MM.1S (cell line): Measurements from ENCODE around the gene FEN1.

Experiments used
- DNase-seq: peaks from one replicate; pipeline ENCODE4 v3.0.0-alpha.2; 2015
- H2AFZ ChIP-seq: fragments of 300-600 bp; sonication (generic); 2 replicates; pipeline ENCODE4 v1.6.0; 2016; ENCODE audit warnings: antibody characterized with exemption, low read length
- H3F3A ChIP-seq: fragments of 300-600 bp; sonication (generic); 2 replicates; pipeline ENCODE4 v1.6.1; 2016; ENCODE audit warnings: mild to moderate bottlenecking, antibody characterized with exemption, low read length, moderate library complexity, mixed read lengths; ENCODE audit not compliant: insufficient read depth
- H3K27ac ChIP-seq: fragments of 300-600 bp; sonication (generic); 2 replicates; pipeline ENCODE4 v1.5.1; 2016; ENCODE audit warnings: mild to moderate bottlenecking, low read length
- H3K27me3 ChIP-seq: fragments of 300-600 bp; sonication (generic); replicated peaks from 2 replicates; pipeline ENCODE4 v1.6.0; 2016; ENCODE audit warnings: low read length; ENCODE audit not compliant: insufficient read depth
- H3K36me3 ChIP-seq: fragments of 300-600 bp; sonication (generic); replicated peaks from 2 replicates; pipeline ENCODE4 v1.6.1; 2016; ENCODE audit warnings: mild to moderate bottlenecking, low read length, mixed read lengths; ENCODE audit not compliant: insufficient read depth
- H3K4me1 ChIP-seq: fragments of 300-600 bp; sonication (generic); 2 replicates; pipeline ENCODE4 v1.6.1; 2016; ENCODE audit warnings: low read length, mixed read lengths
- H3K4me2 ChIP-seq: fragments of 300-600 bp; sonication (generic); 2 replicates; pipeline ENCODE4 v1.6.0; 2016; ENCODE audit warnings: low read depth, low read length
- H3K4me3 ChIP-seq: fragments of 300-600 bp; sonication (generic); 2 replicates; pipeline ENCODE4 v1.5.1; 2016; ENCODE audit warnings: low read length, mixed read lengths
- H3K79me2 ChIP-seq: fragments of 300-600 bp; sonication (generic); 2 replicates; pipeline ENCODE4 v1.6.1; 2016; ENCODE audit warnings: mixed run types, low read length, mixed read lengths
- H3K9ac ChIP-seq: fragments of 300-600 bp; sonication (generic); 2 replicates; pipeline ENCODE4 v1.6.1; 2016; ENCODE audit warnings: low read length, mixed read lengths
- H3K9me2 ChIP-seq: fragments of 300-600 bp; sonication (generic); replicated peaks from 2 replicates; pipeline ENCODE4 v1.6.1; 2016; ENCODE audit warnings: mild to moderate bottlenecking, low read length, mixed read lengths; ENCODE audit not compliant: insufficient read depth
- H3K9me3 ChIP-seq: fragments of 300-600 bp; sonication (generic); replicated peaks from 2 replicates; pipeline ENCODE4 v1.6.1; 2016; ENCODE audit warnings: mild to moderate bottlenecking, low read length, mixed read lengths; ENCODE audit not compliant: insufficient read depth
- H4K20me1 ChIP-seq: fragments of 300-600 bp; sonication (generic); 2 replicates; pipeline ENCODE4 v1.6.1; 2016; ENCODE audit warnings: mild to moderate bottlenecking, low read length, moderate library complexity, mixed read lengths; ENCODE audit not compliant: insufficient read depth
- CTCF ChIP-seq: fragments of 300-600 bp; sonication (generic); IDR thresholded peaks from 2 replicates; pipeline ENCODE4 v1.5.1; 2016; ENCODE audit warnings: antibody characterized with exemption, low read length, mixed read lengths
- EZH2 ChIP-seq: fragments of 300-600 bp; sonication (generic); optimal IDR thresholded peaks from 2 replicates; pipeline ENCODE3; 2017; ENCODE audit warnings: low read depth, mild to moderate bottlenecking, antibody characterized with exemption, low read length, mixed read lengths
- EZH2phosphoT487 ChIP-seq: fragments of 300-600 bp; sonication (generic); IDR thresholded peaks from 2 replicates; pipeline ENCODE4 v1.6.1; 2018; ENCODE audit warnings: antibody characterized with exemption, low read length

Gene FEN1

GRCh38 chr11:61837411-61838005, 44.8 kb downstream of the FEN1 start:
- H3K9ac ChIP-seq = no peak overlapping the region
- H3K27ac ChIP-seq = no peak overlapping the region
- no peaks in the 10 kb centered on the region; the same call in 1 of the 2 replicates for H3K27me3 ChIP-seq
- 0 out of 2 replicates have a peak, but pooled peaks cover 3% of the 10 kb centered on the region for H3F3A ChIP-seq
- no peaks in the 10 kb centered on the region for H4K20me1 ChIP-seq
- no peak overlapping the region for H2AFZ ChIP-seq
- TF ChIP-seq EZH2phosphoT487 (no peak), CTCF (no peak), EZH2 (no peak)
- no peaks in the 10 kb centered on the region for H3K79me2 ChIP-seq
- no peak overlapping the region for H3K4me3 ChIP-seq
- H3K4me1 ChIP-seq = peaks cover 15% of the 10 kb centered on the region
- H3K9me2 ChIP-seq = no peaks in the 10 kb centered on the region
- H3K9me3 ChIP-seq = no peaks in the 10 kb centered on the region
- H3K4me2 ChIP-seq = no peak overlapping the region
- no peak for DNase-seq
- no peaks in the 10 kb centered on the region for H3K36me3 ChIP-seq

GRCh38 chr11:61838501-61838900, 45.8 kb downstream of the FEN1 start:
- DNase-seq = no peak
- Histone ChIP-seq H3K4me1 (peaks cover 12% of the 10 kb centered on the region), H3K27me3 (no peaks in the 10 kb centered on the region; the same call in 1 of the 2 replicates), H2AFZ (no peak overlapping the region), H3K4me3 (no peak overlapping the region), H3K36me3 (no peaks in the 10 kb centered on the region), H3K9ac (no peak overlapping the region), H3K9me2 (no peaks in the 10 kb centered on the region), H3K27ac (no peak overlapping the region), H4K20me1 (no peaks in the 10 kb centered on the region), H3K4me2 (no peak overlapping the region), H3F3A (0 out of 2 replicates have a peak, but pooled peaks cover 3% of the 10 kb centered on the region), H3K9me3 (no peaks in the 10 kb centered on the region), H3K79me2 (no peaks in the 10 kb centered on the region)
- TF ChIP-seq EZH2 (no peak), EZH2phosphoT487 (no peak), CTCF (no peak)

GRCh38 chr11:61838921-61839320, 46.2 kb downstream of the FEN1 start:
- Histone ChIP-seq H3K79me2 (no peaks in the 10 kb centered on the region), H3K27me3 (no peaks in the 10 kb centered on the region; the same call in 1 of the 2 replicates), H3K4me1 (peaks cover 11% of the 10 kb centered on the region), H3K9me3 (no peaks in the 10 kb centered on the region), H3K36me3 (no peaks in the 10 kb centered on the region), H3K4me2 (no peak overlapping the region), H3K4me3 (no peak overlapping the region), H3K9ac (no peak overlapping the region), H3K9me2 (no peaks in the 10 kb centered on the region), H2AFZ (no peak overlapping the region), H4K20me1 (no peaks in the 10 kb centered on the region), H3K27ac (no peak overlapping the region), H3F3A (0 out of 2 replicates have a peak, but pooled peaks cover 3% of the 10 kb centered on the region)
- DNase-seq = no peak
- TF ChIP-seq CTCF (no peak), EZH2 (no peak), EZH2phosphoT487 (no peak)
